GM10266 (cell line): Measurements from ENCODE around the gene GEMIN2.
A peak's percentile ranks its signal among the peaks of the same experiment; 100 is the strongest.
"Not testable (repeated sequence)": the region's sequence is repeated elsewhere in the genome, so short reads cannot be mapped to it uniquely, and the experiment has no call there.

ENCODE experiments used
- DNase-seq: peaks from one replicate; pipeline ENCODE4 v3.0.0; 2012; ENCODE audit errors: extremely low spot score
- TF ChIP-seq, protein P1 (sequence below): IDR thresholded peaks from 2 replicates; pipeline ENCODE4 v1.5.1; 2012; ENCODE audit warnings: mild to moderate bottlenecking, low read depth; ENCODE audit not compliant: control insufficient read depth, insufficient read depth; ENCODE audit errors: missing control alignments

GEMIN2 gene

GRCh38 chr14:39102265-39102968 is 11.7 kb upstream of the GEMIN2 start:
- TF ChIP-seq, protein P1, sequence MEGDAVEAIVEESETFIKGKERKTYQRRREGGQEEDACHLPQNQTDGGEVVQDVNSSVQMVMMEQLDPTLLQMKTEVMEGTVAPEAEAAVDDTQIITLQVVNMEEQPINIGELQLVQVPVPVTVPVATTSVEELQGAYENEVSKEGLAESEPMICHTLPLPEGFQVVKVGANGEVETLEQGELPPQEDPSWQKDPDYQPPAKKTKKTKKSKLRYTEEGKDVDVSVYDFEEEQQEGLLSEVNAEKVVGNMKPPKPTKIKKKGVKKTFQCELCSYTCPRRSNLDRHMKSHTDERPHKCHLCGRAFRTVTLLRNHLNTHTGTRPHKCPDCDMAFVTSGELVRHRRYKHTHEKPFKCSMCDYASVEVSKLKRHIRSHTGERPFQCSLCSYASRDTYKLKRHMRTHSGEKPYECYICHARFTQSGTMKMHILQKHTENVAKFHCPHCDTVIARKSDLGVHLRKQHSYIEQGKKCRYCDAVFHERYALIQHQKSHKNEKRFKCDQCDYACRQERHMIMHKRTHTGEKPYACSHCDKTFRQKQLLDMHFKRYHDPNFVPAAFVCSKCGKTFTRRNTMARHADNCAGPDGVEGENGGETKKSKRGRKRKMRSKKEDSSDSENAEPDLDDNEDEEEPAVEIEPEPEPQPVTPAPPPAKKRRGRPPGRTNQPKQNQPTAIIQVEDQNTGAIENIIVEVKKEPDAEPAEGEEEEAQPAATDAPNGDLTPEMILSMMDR: no peak
- DNase-seq: no peak

- TF ChIP-seq, protein P1: no peak
- peak; percentile 89 for DNase-seq
Measured at GRCh38 chr14:39102969-39103957, 10.9 kb upstream of the GEMIN2 start, which contains the start of gene SEC23A. Gene SEC23A, minus strand, starts transcription at chr14:39103235. Its CDS starts 7,117 bp downstream, at chr14:39096118.

GRCh38 chr14:39104078-39104801 is 9.9 kb upstream of the GEMIN2 start:
- DNase-seq: not testable (repeated sequence)

DNA sequence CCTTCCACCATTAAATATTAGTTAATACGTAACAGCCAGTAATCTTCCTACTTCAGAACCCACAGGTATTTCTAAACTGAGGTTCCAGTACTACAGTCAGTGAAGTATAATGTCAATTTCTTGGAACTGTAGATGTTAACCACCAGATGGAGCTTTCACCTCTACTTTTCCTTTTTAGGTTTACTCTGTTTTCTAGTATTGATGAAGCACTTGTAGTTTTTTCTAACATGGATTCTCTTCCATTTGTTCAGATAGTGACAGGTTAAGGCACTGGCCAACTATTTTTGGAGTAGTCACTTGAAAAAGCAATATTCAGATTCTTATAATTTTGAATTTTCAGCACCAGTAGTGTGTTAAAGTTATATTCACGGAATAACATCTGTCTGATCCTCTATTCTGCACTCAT is 6.5 kb upstream of the GEMIN2 start:
- DNase-seq: peak; percentile 64

DNA sequence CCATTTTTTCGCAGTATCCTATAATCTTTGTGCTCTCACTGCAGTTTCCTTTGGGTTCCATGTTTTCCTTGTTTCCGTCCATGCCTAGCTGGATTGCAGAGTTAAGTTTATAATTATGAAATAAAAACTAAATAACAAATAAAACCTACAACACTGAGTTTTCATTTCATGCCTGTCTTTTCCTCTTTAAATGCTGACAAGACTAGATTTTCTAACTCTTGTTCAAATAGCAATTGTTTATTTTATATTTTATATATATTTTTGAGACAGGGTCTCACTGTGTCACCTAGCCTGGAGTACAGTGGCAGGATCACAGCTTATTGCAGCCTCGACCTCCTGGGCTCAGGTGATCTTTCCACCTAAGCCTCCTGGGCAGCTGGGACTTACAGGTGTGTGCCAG is 5.3 kb upstream of the GEMIN2 start:
- DNase-seq: no peak
- TF ChIP-seq, protein P1: no peak

More for the DNA sequence above, 6.5 kb upstream of the GEMIN2 start:
- TF ChIP-seq, protein P1: peak; percentile 58

DNA sequence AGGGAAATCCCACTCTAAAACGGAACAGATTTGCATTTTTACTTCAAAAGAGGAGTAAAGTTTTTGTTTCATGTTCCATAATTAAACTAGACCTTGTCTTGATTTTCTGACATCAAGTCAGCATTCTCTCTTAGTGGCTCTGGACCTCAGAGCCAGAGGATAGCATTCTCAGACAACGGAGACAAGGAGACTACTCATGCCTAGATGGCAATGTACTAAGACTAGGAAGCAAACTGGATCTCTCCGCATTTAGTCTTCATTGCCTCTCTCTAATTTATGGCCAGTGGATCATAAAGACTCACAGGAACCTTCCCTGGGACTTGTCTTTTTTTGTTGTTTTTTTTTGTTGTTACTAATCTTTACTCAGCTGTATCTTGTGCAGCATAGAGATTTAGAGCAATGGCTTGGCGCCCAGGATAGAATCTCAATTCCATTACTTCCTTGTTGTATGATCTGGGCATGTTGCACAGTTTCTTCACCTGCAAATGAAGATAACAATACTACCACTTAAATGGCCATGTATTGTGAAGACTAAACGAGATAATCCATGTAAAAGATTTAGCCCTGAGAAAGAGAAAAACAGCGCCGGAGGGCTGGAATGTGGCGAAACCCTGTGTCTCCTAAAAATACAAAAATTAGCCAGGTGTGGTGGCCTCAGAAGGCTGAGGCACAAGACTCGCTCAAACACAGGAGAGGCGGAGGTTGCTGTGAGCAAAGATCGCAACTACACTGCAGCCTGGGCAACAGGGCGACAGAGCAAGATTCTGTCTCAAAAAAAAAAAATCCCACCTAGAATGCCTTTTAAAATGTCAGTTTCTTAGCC is 4.0 kb upstream of the GEMIN2 start:
- TF ChIP-seq, protein P1: no peak
- DNase-seq: no peak
